ENCODE data around the gene NPAS3.

Gene NPAS3

DNA sequence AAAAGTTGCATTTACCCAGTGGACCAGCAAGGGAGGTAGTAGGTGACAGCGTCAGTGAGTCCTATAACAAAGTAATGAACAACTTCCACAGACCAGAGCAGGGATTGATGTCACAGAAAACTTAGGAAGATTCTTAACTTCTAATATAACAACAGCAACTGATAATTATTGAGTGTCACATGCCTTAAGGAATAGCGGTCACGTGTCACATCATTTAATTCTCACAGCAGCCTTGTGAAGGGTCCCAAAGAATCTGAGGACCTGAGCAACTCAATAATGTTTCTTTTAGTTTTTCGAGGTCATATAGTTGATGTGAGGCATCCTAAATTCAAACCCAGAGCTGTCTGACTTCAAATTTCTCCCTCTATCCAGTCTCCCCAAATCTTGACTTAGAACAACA, 590.0 kb downstream of the NPAS3 start:
- no peak for TF ChIP-seq CTCF (conservative IDR thresholded peaks at IDR 0.05; ENCODE audit: low read depth, low read length)
- Histone ChIP-seq H3K4me3 (IDR thresholded peaks at IDR 0.05; ENCODE audit: insufficient read depth, low read depth, low read length) (no peak overlapping the region), H3K9ac (no peak overlapping the region), H3K36me3 (ENCODE audit: insufficient read depth) (no peaks in the 10 kb centered on the region), H4K20me1 (ENCODE audit: insufficient read depth) (no peaks in the 10 kb centered on the region), H3K27me3 (ENCODE audit: insufficient read depth, low read depth) (no peaks in the 10 kb centered on the region), H3K4me1 (ENCODE audit: low read depth, poor library complexity, severe bottlenecking) (peaks cover 15% of the 10 kb centered on the region), H3K79me2 (ENCODE audit: insufficient read depth, low read depth) (no peaks in the 10 kb centered on the region), H3K27ac (no peak overlapping the region), H3K4me2 (no peak overlapping the region), H2AFZ (ENCODE audit: low read depth) (no peak overlapping the region)

- Histone ChIP-seq H3K4me2 (no peak overlapping the region), H3K79me2 (ENCODE audit: insufficient read depth, low read depth) (no peaks in the 10 kb centered on the region), H3K27me3 (ENCODE audit: insufficient read depth, low read depth) (no peaks in the 10 kb centered on the region), H3K9ac (no peak overlapping the region), H3K27ac (peak overlapping the region; percentile 18; the same call in 1 of the 2 replicates), H3K4me3 (IDR thresholded peaks at IDR 0.05; ENCODE audit: insufficient read depth, low read depth, low read length) (no peak overlapping the region), H2AFZ (ENCODE audit: low read depth) (no peak overlapping the region), H3K4me1 (ENCODE audit: low read depth, poor library complexity, severe bottlenecking) (peaks cover 15% of the 10 kb centered on the region), H4K20me1 (ENCODE audit: insufficient read depth) (no peaks in the 10 kb centered on the region), H3K36me3 (ENCODE audit: insufficient read depth) (no peaks in the 10 kb centered on the region)
- no peak for TF ChIP-seq CTCF (conservative IDR thresholded peaks at IDR 0.05; ENCODE audit: low read depth, low read length)
Measured at GRCh38 chr14:33529787-33530757, 591.4 kb downstream of the NPAS3 start.

GRCh38 chr14:33532553-33532952, 593.9 kb downstream of the NPAS3 start:
- peaks cover 15% of the 10 kb centered on the region for H3K4me1 ChIP-seq (ENCODE audit: low read depth, poor library complexity, severe bottlenecking)
- H3K27ac ChIP-seq = no peak overlapping the region
- no peak overlapping the region for H2AFZ ChIP-seq (ENCODE audit: low read depth)
- H3K79me2 ChIP-seq (ENCODE audit: insufficient read depth, low read depth) = no peaks in the 10 kb centered on the region
- H3K9ac ChIP-seq = no peak overlapping the region
- no peaks in the 10 kb centered on the region for H4K20me1 ChIP-seq (ENCODE audit: insufficient read depth)
- no peaks in the 10 kb centered on the region for H3K36me3 ChIP-seq (ENCODE audit: insufficient read depth)
- no peaks in the 10 kb centered on the region for H3K27me3 ChIP-seq (ENCODE audit: insufficient read depth, low read depth)
- no peak overlapping the region for H3K4me2 ChIP-seq
- no peak overlapping the region for H3K4me3 ChIP-seq (IDR thresholded peaks at IDR 0.05; ENCODE audit: insufficient read depth, low read depth, low read length)
- no peak for TF ChIP-seq CTCF (conservative IDR thresholded peaks at IDR 0.05; ENCODE audit: low read depth, low read length)

GRCh38 chr14:33534104-33534503, 595.4 kb downstream of the NPAS3 start:
- Histone ChIP-seq H3K27me3 (ENCODE audit: insufficient read depth, low read depth) (no peaks in the 10 kb centered on the region), H3K4me3 (IDR thresholded peaks at IDR 0.05; ENCODE audit: insufficient read depth, low read depth, low read length) (no peak overlapping the region), H3K36me3 (ENCODE audit: insufficient read depth) (no peaks in the 10 kb centered on the region), H3K79me2 (ENCODE audit: insufficient read depth, low read depth) (no peaks in the 10 kb centered on the region), H2AFZ (ENCODE audit: low read depth) (no peak overlapping the region), H3K4me2 (no peak overlapping the region), H3K9ac (no peak overlapping the region), H4K20me1 (ENCODE audit: insufficient read depth) (no peaks in the 10 kb centered on the region), H3K27ac (no peak overlapping the region), H3K4me1 (ENCODE audit: low read depth, poor library complexity, severe bottlenecking) (peaks cover 15% of the 10 kb centered on the region)
- no peak for TF ChIP-seq CTCF (conservative IDR thresholded peaks at IDR 0.05; ENCODE audit: low read depth, low read length)
